Activated T-cell treated with anti-CD3 and anti-CD28 coated beads, Interleukin-2, amount 50 U/mL, for 1 hour (primary cell): ENCODE measurements around the gene ZNF280D.

ENCODE experiments used
- DNase-seq: peaks from one replicate; pipeline ENCODE4 v3.0.0-alpha.2; 2020

ZNF280D gene

DNA sequence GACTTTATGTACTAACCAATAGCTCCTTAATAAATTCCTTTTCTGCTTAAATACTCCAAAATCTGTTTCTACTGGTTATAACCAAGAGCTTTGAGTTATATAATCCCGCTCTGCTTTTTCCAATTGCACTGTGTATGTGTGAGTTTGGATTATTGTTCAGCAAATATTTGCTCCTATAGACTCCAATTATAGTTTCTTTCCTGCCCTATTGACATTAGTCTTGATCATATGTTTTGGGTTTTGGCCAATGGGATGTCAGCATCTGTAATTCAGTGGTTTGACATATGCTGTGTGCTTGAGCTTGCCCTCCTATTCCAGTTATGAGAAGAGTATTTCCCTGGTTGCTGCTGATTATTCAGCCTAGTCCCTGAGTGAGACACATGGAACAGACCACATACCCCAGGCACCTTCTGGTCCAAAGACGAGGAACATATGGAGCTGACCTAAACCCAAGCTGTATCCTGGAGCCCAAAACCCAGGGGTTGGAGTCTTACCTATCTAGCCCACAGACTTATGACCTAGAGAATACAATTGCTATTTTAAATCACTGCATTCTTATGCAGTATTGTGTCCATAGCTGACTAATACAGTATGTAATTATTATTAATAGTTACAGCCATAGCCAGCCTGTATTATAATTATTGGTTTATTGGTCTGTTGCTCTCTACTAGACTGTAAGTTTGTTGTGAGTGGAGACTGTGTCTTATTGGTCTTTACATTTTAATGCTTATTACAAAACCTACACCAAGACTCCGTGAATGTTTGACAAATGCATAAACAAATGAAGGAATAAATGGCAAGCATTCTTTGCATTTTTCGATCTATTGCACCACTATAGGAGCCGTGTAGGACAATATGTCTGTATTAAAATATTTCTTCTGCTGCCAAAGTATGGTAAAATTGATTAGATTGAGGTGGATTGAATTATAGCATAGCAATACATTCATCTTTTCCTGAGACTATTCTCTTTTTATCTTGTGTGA lies 11.7 kb upstream of the ZNF280D start:
- no peak for DNase-seq

DNA sequence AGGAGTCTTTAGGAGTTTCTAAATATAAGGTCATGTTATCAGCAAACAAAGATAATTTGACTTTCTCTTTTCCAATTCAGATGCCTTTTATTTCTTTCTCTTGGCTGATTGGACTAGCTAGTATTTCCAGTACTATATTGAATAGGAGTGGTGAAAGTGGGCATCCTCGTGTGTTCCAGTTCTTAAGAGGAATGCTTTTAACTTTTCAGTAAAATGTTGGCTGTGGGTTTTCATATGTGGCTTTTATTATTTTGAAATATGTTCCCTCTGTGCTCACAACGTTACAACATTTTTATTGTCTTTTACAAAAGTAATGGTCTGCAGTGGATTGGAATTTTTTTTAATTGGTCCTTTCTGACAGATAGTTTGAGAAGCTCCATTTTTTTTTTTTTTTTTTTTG lies 8.2 kb upstream of the ZNF280D start:
- no peak for DNase-seq

DNA sequence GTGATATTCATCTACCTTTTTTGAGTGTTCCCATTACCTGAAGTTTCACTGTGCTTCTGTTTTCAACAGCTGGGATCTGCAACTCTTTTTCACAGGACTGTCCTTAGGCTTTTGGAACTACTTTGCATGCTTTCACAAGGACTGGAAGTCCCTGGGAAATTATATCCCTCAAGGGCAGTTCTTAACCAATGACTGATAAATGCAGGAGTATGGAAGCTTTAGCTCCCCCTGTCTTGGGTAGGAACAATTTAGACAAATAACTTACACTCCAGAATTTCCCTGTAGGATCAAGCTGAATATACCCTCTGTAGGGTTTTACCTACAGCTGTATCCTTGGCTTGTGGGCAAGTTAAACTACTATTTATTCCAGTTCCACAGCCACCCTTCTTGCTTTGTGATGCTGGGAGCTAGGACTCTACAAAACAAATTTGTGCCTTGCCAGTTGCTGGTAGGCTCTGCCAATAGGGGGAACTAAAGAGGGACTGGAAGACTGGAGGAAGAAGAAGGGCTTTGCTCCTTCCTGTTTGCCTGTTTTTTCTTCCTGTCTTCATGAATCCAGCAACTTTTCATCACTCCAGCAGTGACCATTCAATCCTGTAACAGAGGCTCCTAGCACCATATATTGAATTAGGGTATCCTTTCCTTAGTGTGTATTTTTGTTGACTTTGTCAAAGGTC lies 6.8 kb upstream of the ZNF280D start:
- DNase-seq: no peak

DNA sequence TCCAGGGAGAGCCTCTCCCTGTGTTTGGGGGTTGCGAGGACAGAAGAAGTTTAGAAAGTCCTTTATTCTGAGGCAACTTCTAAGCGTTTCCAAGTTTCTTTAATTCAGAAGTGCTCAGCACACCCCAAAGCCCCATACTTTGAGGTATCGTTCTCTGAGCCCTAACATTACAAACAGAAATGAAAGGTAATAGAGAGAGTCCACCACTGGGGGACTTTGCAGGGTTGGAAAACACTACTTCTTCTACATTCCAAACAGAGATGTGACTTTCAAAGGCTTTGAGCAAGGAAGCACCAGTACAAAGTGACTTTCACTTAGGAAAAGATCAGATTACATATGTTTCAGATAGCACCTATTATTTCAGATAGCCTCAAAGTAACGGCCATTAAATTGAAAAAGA lies 6.2 kb upstream of the ZNF280D start:
- DNase-seq: no peak

DNA sequence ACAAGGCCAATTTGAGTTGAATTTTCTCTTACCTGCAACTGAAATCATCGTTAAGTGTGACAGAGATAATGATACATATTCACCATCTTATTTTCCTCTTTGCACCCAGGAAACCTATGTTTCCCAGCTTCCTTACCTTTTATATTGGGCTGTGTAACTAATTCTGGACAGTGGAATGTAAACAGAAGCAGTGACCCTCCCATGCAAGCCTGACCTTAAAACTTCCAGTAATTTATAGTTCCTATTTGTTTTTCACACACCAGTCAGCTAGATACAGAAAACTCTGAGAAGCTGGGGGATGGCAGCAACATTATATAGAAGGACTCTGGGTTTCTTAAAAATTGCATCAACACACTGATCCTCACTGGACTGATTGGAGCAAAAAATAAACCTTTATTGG lies 4.5 kb upstream of the ZNF280D start:
- DNase-seq: no peak

GRCh38 chr15:56736881-56737707 lies 3.8 kb upstream of the ZNF280D start:
- no peak for DNase-seq

- no peak for DNase-seq
Measured at GRCh38 chr15:56736308-56736707, 3.0 kb upstream of the ZNF280D start.

- DNase-seq: no peak
Measured at GRCh38 chr15:56735589-56735988, 2.3 kb upstream of the ZNF280D start.

- no peak for DNase-seq
Measured at GRCh38 chr15:56734013-56734635, 815 bp upstream of the ZNF280D start.

DNA sequence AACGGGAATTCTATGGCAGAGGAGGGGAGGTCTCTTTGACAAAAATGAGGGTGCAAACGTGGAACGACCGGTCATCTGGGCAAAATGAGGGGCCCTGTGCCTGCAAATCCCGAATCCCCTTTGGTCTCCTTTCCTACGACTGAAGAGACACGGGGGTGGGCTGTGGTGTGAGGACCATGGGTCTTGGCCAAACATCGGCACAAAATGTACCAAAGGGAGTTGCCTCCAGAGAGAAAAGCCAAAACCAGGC lies 498 bp downstream of the ZNF280D start:
- no peak for DNase-seq

DNA sequence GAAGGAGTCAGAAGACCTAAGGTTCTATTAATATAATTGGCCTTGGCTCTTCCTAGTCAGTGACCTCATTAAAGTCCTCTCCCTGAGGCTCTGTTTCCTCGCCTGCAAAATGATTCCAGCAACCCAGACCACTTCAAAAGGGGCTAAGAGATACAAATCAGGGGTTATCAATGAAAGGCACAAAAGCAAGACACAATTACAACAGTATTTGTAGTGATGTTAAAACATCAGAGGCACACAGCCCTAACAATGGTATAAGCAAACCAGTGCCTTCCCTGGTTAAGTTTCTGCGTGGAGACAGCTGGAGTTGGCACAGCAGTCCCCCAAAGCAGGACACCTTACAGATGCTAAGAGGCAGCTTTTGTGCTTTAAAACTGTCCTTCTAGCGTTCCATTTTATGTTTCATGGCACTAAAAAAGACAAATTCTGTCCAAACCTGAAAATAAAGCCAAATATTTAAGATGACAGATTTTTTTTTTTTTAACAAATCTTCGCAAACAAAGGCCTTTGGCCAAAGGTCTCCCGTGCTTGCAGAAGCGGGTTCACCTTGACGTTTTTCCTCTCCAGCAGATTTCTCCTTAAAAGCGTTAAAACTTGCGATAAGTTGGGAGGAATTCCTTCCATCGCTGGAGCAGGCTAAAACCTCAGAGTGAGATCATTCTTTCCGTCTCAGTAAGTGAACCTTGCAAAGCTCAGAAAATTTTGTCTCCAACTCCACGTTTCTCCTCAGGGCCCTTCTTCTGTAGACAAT lies 999 bp downstream of the ZNF280D start:
- DNase-seq: no peak

DNA sequence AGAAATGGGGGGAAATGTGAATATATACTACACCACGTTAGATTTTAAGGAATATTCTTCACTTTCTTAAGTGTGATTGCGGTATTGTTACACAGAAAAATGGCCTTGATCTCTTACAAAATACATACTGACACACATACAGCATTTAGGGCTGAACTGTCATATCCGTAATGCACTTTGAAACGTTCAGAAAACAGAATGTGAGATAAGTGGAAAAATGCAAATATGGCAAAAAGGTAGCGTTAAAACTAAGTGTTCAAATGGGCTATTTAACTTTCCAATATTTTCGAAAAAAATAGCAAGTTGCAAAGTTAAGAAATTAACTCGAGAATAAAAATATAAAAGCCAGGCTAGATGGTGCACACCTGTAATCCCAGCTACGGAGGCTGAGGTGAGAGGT lies 1.8 kb downstream of the ZNF280D start:
- no peak for DNase-seq

GRCh38 chr15:56729561-56729960 lies 3.7 kb downstream of the ZNF280D start:
- no peak for DNase-seq

- no peak for DNase-seq
Measured at GRCh38 chr15:56725386-56725785, 7.9 kb downstream of the ZNF280D start.

DNA sequence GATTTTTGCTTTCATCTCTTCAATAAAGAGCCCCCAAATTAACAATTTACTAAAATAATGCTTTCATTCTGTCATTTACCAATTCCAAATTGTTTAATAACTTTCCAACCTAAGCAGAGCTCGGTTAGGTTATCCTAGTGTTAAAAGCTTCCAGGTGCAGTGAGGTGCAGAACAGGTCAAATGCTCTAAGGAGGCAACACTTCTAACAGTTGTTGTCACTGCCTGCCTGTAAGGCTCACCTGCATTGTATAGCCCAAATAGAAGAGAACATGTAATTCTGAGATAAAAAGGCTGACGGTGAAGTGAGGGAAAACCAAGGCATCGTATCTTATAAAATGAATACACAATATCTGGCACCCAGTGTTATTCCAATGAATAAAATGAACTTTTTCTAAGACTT lies 9.1 kb downstream of the ZNF280D start:
- no peak for DNase-seq

- no peak for DNase-seq
Measured at GRCh38 chr15:56723787-56724186, 9.5 kb downstream of the ZNF280D start.

GRCh38 chr15:56719774-56720555 lies 13.3 kb downstream of the ZNF280D start:
- DNase-seq: no peak

DNA sequence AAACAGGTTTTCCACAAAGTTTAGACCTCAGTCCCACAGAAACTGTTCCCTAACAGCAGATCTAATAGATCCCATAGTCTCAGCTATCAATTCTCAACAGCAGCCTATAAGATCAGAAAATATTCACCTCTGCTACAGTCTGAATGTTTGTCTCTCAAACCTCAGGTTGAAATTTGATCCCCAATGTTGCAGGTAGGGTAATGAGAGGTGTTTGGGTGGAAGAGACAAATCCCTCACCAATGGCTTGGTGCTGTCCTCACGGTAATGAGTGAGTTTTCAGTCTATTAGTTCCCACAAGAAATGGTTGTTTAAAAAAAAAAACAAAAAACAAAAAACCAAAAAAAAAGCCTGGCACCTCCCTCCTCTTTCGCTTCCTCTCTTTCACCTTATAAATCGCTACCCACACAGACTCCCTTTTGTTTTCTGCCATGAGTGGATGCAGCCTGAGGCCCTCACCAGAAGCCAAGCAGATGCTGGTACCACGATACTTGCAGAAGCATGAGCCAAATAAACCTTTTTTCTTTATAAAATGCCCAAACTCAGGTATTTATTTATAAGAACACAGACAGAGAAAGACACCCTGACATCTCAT lies 14.2 kb downstream of the ZNF280D start:
- no peak for DNase-seq

DNA sequence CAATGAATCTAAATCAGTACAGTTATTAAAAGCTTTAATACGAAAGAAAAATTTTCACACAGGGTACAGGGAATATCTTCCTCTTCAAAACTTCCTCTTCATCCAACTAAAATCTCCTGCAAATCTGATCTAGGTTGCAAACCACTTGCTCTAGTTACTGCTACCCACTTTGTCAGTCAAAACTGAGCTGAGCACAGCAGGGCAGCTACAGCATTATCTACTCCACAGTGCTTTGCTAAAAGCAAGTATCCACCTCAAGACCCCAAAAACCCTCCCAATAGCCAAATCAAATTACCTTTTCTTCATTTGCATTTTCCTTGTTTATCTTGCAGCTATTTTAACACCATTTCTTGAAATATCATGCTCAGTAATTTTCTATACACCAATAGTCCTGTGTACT lies 14.7 kb downstream of the ZNF280D start:
- no peak for DNase-seq

DNA sequence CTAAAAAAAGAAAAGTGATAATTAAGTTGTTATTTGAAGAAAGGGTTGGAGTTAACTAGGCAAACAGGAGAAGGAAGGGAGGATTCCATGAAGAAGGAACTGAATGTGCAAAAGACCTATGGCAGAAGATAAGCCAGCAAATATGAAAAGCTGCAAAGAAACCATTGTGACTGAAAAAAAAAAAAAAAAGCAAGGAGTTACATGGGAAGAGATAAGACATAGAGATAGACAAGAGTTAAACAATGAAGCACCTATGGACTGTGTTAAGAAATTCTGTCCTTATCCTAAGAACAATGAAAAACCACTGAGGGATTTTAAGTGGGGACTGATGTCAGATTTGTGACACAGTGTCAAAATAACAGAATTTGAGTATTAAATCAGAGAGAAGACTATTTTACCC lies 17.0 kb downstream of the ZNF280D start:
- DNase-seq: no peak

- DNase-seq: no peak
Measured at GRCh38 chr15:56715220-56715619, 18.1 kb downstream of the ZNF280D start.
